ENCODE measurements around the gene ADGRD2.

ADGRD2 gene

GRCh38 chr9:124489222-124489621 lies 39.0 kb downstream of the ADGRD2 start:
- CTCF ChIA-PET, result no interaction called here
- TF ChIP-seq CTCF (conservative IDR thresholded peaks at IDR 0.05; ENCODE audit: low read depth), result no peak
- DNase-seq (ENCODE audit: low spot score), result no peak
- POLR2A ChIA-PET (ENCODE audit: low non-redundant PET), result no interaction called here
- H3K27ac ChIP-seq, result no peak overlapping the region

DNA sequence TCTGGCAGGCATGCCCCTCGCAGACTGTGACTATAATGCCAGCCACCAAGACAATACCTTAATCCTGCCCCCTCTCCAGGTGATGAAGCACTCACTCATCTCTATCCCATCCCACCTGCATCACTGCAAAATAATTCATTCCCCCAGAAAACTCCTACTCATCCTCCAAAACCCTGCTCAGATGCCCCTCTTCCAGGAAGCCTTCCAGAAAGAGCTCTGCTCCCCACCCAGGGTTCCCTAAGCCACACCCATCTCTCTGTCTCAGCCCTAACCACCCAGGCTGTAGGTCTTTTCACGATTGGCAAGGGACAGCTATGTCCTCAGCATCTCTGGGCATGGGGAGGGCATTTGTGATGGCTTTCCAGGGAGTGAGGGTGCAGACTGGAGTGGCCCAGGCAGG lies 39.8 kb downstream of the ADGRD2 start:
- H3K27ac ChIP-seq, result no peak overlapping the region
- ChIA-PET CTCF (interaction anchor here (0.7 kb wide), 1 partner anchor 47 kb away, joined by 4 read pairs; no protein-coding TSS in a partner anchor), POLR2A (ENCODE audit: low non-redundant PET) (no interaction called here)
- DNase-seq (ENCODE audit: low spot score), result no peak
- no peak for TF ChIP-seq CTCF (conservative IDR thresholded peaks at IDR 0.05; ENCODE audit: low read depth)

GRCh38 chr9:124491049-124491975 lies 41.1 kb downstream of the ADGRD2 start:
- CTCF ChIA-PET, result no interaction called here
- no peak for DNase-seq (ENCODE audit: low spot score)
- POLR2A ChIA-PET (ENCODE audit: low non-redundant PET), result no interaction called here
- H3K27ac ChIP-seq, result no peak overlapping the region
- no peak for TF ChIP-seq CTCF (conservative IDR thresholded peaks at IDR 0.05; ENCODE audit: low read depth)

DNA sequence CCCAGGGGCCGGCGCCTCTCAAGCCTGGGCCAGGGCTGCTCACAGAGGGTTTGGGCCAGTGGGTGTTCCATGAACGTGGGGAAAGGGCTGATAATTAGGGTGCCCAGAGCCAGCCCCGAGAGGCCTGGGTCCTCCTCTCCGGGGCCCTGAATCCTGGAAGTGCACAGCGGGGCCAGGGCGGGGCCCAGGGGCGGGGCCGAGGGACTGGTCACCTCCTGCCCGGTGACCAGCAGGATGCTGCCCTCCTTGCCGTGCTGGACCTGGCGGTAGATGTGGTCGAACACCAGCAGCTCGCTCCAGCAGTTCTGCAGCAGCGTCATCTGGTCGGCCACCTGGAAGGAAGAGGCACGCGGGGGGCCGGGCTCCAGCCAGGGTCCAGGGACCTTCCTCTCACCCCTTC lies 42.6 kb downstream of the ADGRD2 start:
- no peak for DNase-seq (ENCODE audit: low spot score)
- ChIA-PET POLR2A (ENCODE audit: low non-redundant PET) (no interaction called here), CTCF (no interaction called here)
- TF ChIP-seq CTCF (conservative IDR thresholded peaks at IDR 0.05; ENCODE audit: low read depth), result no peak
- no peak overlapping the region for H3K27ac ChIP-seq

- DNase-seq (ENCODE audit: low spot score), result no peak
- CTCF ChIA-PET, result no interaction called here
These were observed 43.0 kb downstream of the ADGRD2 start for GRCh38 chr9:124493218-124493617.

More at GRCh38 chr9:124493218-124493617, 43.0 kb downstream of the ADGRD2 start:
- no peak for TF ChIP-seq CTCF (conservative IDR thresholded peaks at IDR 0.05; ENCODE audit: low read depth)
- POLR2A ChIA-PET (ENCODE audit: low non-redundant PET), result no interaction called here
- no peak overlapping the region for H3K27ac ChIP-seq

Data from RWPE1 (cell line).